Kidney capillary endothelial cell (primary cell): ENCODE measurements around the gene SVOPL.
A peak's percentile ranks its signal among the peaks of the same experiment; 100 is the strongest.

Source experiments
- DNase-seq: peaks from one replicate; pipeline ENCODE4 v3.0.0-alpha.2; 2018; ENCODE audit warnings: low spot score

SVOPL gene

GRCh38 chr7:138563808-138564207 lies 137.4 kb downstream of the SVOPL start:
- DNase-seq = no peak

DNA sequence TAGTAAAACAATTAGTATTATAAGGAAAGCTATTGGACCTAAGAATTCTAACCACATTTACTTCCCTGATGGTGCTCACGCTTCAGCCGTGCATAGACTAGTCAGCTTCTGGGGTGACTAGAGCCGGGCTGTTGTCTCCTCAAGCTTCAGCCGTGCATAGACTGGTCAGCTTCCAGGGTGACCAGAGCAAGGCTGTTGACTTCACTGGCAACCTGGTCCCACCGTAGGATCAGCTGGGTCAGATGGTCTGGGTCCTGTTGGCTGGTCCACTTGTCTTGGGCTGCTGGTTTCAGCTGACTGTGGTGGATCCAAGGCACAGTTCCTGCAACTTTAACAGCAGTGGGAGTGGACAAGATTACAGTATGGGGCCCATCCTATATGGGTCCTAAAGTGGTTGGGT lies 141.7 kb downstream of the SVOPL start:
- no peak for DNase-seq

DNA sequence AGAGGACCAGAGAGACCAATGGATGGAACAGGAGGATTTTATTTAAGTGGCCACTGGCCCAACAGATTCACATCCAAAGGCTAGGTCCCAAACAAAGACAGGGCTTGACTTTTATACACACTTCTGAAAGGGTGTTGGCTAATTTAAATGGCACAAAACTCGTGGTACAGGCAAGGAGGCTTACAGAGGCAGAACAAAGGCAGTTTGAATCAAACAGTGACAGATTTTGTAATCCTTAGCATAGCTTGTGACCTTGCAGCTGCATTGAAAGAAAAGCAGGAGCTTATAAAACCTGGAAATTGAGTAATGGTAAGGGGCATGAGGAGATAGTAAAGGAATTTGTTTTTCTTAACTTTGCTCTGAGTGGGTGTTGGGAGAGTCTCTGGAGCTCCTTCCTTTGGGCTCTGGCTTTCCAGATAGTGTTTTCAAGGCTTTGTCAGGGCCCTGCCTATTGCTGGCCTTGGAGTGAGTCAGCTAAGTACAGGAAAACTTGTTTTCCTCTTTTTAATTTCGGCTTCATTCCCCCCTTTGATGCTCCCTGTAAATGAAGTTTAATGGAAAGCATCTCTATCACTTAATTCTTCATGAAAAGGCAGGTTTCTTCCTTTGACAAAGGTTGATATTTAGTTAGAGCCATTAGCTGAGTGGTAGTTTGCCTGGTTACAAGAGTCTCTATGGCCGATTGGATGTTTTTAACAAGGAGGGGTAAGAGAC lies 144.2 kb downstream of the SVOPL start:
- DNase-seq = no peak

DNA sequence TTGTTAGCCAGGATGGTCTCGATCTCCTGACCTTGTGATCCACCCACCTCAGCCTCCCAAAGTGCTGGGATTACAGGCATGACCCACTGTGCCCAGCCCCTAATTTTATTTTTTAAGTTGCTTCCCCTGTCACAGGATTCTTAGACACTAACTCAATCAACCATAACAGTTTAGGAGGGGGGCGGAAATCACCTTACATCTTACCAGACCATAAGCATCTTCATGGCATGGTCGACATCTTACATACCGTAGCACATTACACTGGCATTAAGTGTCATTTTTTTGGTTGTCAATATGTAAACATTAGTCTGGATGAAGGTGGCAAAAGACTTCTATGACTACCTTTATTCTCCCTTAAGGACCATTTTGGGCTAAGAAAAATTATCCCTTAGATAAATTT lies 145.5 kb downstream of the SVOPL start:
- no peak for DNase-seq

GRCh38 chr7:138554674-138555073 lies 146.5 kb downstream of the SVOPL start:
- no peak for DNase-seq

DNA sequence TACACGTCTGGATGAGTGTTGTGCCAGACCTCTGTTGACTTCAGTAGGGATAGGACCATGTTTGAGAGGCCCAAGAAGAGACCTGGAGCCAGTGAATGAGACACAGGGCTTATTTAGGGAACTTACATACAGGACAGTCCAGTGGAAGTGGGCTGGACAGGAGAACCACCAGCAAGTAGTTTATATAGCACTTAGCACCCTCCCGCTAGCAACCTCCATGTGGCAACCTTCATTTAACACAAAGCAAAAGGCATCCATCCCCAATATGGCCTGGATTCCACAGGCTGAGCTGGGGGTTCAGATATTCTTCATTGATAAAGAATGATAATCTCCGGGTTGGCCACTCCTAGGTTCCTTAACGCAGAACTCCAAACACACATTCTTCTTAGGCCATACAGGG lies 147.4 kb downstream of the SVOPL start:
- no peak for DNase-seq

- DNase-seq = no peak
Observed at GRCh38 chr7:138551102-138551501, 150.1 kb downstream of the SVOPL start.

DNA sequence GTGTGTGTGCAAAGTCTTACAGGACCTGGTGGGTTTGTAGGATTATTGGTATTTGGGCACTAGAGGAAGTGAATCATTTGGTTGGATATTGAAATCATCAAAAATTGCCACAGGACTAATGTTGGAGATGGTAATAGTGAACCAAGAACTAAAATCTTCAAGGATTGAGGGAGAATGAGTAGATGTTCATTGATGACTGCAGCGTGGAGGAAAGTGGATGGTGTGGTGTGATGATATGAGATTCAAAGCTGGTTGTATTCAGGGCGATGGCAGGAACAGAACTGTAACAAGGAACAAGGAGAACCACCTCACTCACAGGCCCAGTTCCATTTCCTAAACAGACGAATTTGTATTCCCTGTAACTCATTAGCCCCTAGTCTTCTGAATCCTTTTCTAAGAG lies 150.8 kb downstream of the SVOPL start:
- DNase-seq = no peak

GRCh38 chr7:138549082-138549481 lies 152.1 kb downstream of the SVOPL start:
- DNase-seq = no peak

DNA sequence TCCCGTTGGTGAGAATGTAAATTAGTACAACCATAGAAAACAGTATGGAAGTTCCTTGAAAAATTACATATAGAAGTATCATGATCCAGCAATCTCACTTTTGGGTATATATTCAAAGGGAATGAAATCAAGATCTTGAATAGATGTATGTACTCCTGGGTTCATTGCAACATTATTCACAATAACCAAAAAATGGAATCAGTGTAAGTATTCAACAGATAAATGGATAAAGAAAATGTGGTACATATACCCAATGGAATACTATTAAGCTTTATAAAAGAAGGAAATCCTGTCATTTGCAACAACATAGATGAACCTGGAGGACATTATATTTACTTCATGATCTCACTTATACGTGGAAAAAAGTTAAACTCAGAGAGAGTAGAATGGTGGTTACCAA lies 154.3 kb downstream of the SVOPL start:
- no peak for DNase-seq

DNA sequence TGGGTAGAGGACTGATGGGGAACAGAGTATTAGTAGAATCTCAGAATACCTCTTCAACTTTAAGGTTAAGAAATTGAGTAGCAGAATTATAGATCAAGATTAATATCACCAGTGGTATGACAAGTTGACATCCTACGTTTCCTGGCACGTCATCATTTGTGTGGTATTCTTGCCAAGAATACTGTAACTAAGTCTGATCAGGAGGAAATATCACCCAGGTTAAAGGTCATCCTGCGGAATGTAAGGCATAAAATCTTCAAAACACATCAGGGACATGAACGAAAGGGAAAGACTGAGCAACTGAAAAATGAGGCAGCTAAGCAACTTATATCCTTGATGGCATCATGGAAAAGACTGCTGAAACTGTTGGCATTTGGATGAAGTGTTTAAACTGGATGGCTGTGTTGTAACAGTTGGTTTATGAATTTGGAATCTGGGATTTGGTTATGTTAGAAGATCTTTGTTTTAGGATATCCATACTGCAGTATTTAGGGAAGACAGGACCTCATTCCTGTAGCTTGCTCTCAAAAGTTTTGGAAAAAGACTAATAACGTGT lies 155.0 kb downstream of the SVOPL start:
- DNase-seq = peak; percentile 75

DNA sequence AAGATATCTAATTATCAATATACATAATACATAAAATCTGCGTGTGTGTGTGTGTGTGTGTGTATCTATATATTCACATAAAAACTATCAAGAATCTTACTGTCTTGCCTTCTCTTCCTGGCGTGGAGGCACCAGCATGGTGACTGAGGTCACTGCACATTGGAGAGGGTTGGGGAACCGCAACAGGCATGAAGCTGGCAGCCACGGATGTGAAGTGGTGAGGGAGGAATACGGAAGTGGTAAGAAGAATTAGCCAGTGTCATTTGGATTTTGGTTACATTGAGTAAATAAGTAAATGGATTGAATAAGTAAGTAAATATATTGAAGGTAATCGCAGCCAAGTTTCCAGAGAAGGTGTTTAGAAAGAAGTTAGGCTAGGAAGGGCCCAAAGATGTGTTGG lies 156.0 kb downstream of the SVOPL start:
- DNase-seq = no peak
